Measurements from ENCODE around the gene CNTNAP5.

- TF ChIP-seq POLR2A (IDR thresholded peaks at IDR 0.05): no peak
- TF ChIP-seq, protein P1, sequence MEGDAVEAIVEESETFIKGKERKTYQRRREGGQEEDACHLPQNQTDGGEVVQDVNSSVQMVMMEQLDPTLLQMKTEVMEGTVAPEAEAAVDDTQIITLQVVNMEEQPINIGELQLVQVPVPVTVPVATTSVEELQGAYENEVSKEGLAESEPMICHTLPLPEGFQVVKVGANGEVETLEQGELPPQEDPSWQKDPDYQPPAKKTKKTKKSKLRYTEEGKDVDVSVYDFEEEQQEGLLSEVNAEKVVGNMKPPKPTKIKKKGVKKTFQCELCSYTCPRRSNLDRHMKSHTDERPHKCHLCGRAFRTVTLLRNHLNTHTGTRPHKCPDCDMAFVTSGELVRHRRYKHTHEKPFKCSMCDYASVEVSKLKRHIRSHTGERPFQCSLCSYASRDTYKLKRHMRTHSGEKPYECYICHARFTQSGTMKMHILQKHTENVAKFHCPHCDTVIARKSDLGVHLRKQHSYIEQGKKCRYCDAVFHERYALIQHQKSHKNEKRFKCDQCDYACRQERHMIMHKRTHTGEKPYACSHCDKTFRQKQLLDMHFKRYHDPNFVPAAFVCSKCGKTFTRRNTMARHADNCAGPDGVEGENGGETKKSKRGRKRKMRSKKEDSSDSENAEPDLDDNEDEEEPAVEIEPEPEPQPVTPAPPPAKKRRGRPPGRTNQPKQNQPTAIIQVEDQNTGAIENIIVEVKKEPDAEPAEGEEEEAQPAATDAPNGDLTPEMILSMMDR (IDR thresholded peaks at IDR 0.05 in 4 of 5, conservative IDR thresholded peaks at IDR 0.05 in 1 of 5): no peak
These were observed 1.4 kb downstream of the CNTNAP5 start for GRCh38 chr2:124026503-124026902.

All from gastrocnemius medialis (tissue), 4 donors.